ENCODE data around the gene FRMD6.

GRCh38 chr14:51707327-51707726 is 55.6 kb downstream of the FRMD6 start:
- no peak for TF ChIP-seq REST (IDR thresholded peaks at IDR 0.05; ENCODE audit: insufficient read depth in 1 of 2, low read depth in 2 of 2, low read length in 2 of 2)
- no peak for TF ChIP-seq POLR2AphosphoS5 (IDR thresholded peaks at IDR 0.05; ENCODE audit: low read depth, low read length)
- no peak for TF ChIP-seq SIN3A (IDR thresholded peaks at IDR 0.05; ENCODE audit: borderline replicate concordance, insufficient read depth, low read length)
- no peak for TF ChIP-seq TAF1 (IDR thresholded peaks at IDR 0.05; ENCODE audit: borderline replicate concordance, insufficient read depth, low read length)
- TF ChIP-seq FOXP2 (optimal IDR thresholded peaks at IDR 0.05; ENCODE audit: borderline replicate concordance, extremely low read depth, extremely low read length, insufficient read depth): no peak

All from PFSK-1 (cell line).